ENCODE results near the gene ST7.

The ST7 gene

DNA sequence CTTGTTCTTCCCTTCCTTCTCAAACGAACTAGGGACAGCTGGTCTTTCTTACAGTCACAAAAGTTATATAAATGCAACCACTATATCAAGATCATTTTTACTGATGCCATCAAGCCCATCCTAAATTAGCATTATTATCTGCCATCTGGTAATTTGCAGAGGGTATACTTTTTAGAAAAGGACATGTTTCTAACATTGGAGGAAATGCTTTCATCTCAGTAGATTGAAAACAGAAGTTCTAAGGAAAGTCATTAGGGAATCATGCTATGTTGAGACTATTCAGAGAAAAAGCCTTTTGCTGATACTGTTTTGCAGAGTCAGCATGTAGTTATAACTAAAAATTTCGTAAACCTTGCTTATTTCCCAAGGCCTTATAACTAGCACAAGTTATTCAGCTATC lies 222.9 kb downstream of the ST7 start:
- DNase-seq (ENCODE audit: low read depth, low spot score) = peak; percentile 70
- TF ChIP-seq POLR2AphosphoS5 (IDR thresholded peaks at IDR 0.05; ENCODE audit: borderline replicate concordance, low read depth, low read length) = no peak
- peak overlapping the region; percentile 76 for H3K27ac ChIP-seq
- H3K4me3 ChIP-seq = 0 out of 2 replicates have a peak overlapping the region, but pooled peaks have one; percentile 11
- peaks cover 4% of the 10 kb centered on the region; the same call in 1 of the 2 replicates for H3K36me3 ChIP-seq (ENCODE audit: insufficient read depth, low read length)
- no peaks in the 10 kb centered on the region for H3K9me3 ChIP-seq (ENCODE audit: low read depth, low read length)
- no peak overlapping the region for H3K9ac ChIP-seq (ENCODE audit: insufficient read length)

DNA sequence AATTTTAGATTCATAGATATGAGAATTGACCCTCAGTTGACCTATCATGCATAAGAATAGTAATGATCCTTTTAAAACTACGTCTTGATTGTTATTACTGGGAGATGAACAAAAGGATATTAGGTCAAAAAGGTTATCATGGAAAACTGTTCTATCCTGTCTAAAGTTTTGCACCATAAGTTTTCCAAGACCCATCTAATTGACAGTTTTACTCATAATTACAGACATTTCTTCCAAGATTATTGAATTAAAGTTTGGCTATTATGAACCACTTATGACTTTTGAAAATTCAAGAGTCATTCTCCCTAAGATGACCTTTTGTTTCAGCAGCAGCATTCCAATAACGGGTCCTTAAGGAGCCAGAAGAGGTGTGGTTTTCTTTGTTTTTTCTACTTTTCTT lies 225.3 kb downstream of the ST7 start:
- Histone ChIP-seq H3K27ac (no peak overlapping the region), H3K9me3 (ENCODE audit: low read depth, low read length) (no peaks in the 10 kb centered on the region), H3K4me3 (no peak overlapping the region), H3K9ac (ENCODE audit: insufficient read length) (no peak overlapping the region), H3K36me3 (ENCODE audit: insufficient read depth, low read length) (no peaks in the 10 kb centered on the region)
- TF ChIP-seq FOXP2 (optimal IDR thresholded peaks at IDR 0.05; ENCODE audit: control extremely low read depth, extremely low read length, insufficient read depth) (no peak), EZH2 (IDR thresholded peaks at IDR 0.05) (no peak), POLR2AphosphoS5 (IDR thresholded peaks at IDR 0.05; ENCODE audit: borderline replicate concordance, low read depth, low read length) (no peak)
- no peak for DNase-seq (ENCODE audit: low read depth, low spot score)

DNA sequence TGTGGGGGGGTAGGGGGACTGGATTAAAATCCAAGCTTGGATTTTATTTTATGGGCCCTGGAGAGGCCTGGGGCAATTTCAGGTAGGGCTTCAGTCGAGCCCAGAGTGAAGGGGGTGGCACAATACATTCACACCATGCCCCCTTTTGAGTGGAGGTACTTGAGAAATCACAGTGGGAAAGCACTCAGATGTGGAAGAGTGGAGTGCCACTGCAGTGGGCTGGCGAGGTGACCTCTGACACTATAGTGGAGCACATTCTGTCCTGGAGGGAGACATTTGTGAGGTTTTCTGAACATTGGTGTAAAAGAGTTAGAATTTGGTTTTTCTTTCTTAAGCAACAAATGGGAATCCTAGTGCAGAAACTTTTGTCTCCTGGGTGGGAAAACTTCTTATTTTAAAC lies 226.4 kb downstream of the ST7 start:
- H3K36me3 ChIP-seq (ENCODE audit: insufficient read depth, low read length) = no peaks in the 10 kb centered on the region

DNA sequence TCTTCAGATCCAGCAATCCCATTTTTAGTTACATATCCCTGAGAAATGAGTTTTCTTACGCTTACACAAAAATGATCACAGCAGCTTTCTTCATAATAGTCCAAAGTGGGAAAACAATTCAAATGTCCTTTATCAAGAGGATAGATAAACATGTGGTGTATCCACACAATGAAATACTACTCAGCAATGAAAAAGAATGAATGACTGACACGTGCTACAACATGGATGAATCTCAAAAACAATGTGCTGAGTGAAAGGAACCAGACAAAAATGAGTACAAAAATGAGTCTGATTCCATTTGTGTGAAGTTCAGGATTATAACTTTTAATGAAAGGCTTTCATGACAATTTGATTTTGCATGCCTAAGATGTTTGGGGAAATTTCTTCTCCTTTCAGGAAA lies 230.4 kb downstream of the ST7 start:
- Histone ChIP-seq H3K36me3 (ENCODE audit: insufficient read depth, low read length) (no peaks in the 10 kb centered on the region), H3K9ac (ENCODE audit: insufficient read length) (no peak overlapping the region), H3K27ac (no peak overlapping the region), H3K9me3 (ENCODE audit: low read depth, low read length) (no peaks in the 10 kb centered on the region), H3K4me3 (no peak overlapping the region)
- DNase-seq (ENCODE audit: low read depth, low spot score) = no peak
- no peak for TF ChIP-seq EZH2 (IDR thresholded peaks at IDR 0.05)
- TF ChIP-seq FOXP2 (optimal IDR thresholded peaks at IDR 0.05; ENCODE audit: control extremely low read depth, extremely low read length, insufficient read depth) = no peak
- no peak for TF ChIP-seq POLR2AphosphoS5 (IDR thresholded peaks at IDR 0.05; ENCODE audit: borderline replicate concordance, low read depth, low read length)

More for the DNA sequence above, 226.4 kb downstream of the ST7 start:
- no peak for DNase-seq (ENCODE audit: low read depth, low spot score)
- no peaks in the 10 kb centered on the region for H3K9me3 ChIP-seq (ENCODE audit: low read depth, low read length)
- H3K4me3 ChIP-seq = no peak overlapping the region
- no peak for TF ChIP-seq POLR2AphosphoS5 (IDR thresholded peaks at IDR 0.05; ENCODE audit: borderline replicate concordance, low read depth, low read length)
- no peak for TF ChIP-seq EZH2 (IDR thresholded peaks at IDR 0.05)
- no peak for TF ChIP-seq FOXP2 (optimal IDR thresholded peaks at IDR 0.05; ENCODE audit: control extremely low read depth, extremely low read length, insufficient read depth)
- H3K27ac ChIP-seq = no peak overlapping the region
- H3K9ac ChIP-seq (ENCODE audit: insufficient read length) = no peak overlapping the region

DNA sequence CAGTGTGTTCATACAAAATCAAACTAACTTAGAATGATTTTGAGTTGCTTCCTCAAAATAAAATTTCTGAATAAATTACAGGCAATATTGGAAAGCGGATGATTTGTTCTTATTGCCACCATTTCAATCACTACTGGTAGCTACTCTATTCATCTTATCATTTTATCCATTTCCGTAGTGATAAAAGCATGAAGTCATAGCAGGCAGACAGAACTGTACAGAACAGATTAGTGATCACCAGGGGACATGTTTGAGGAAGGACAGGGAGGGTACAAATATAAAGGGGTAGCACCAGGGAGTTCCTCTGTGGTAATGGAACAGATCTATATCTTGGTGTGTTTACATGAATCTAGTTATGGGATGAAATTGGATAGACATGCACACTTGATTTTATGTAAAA lies 231.1 kb downstream of the ST7 start:
- TF ChIP-seq POLR2AphosphoS5 (IDR thresholded peaks at IDR 0.05; ENCODE audit: borderline replicate concordance, low read depth, low read length) = no peak
- TF ChIP-seq EZH2 (IDR thresholded peaks at IDR 0.05) = no peak
- TF ChIP-seq FOXP2 (optimal IDR thresholded peaks at IDR 0.05; ENCODE audit: control extremely low read depth, extremely low read length, insufficient read depth) = no peak
- DNase-seq (ENCODE audit: low read depth, low spot score) = peak; percentile 85
- no peak overlapping the region for H3K4me3 ChIP-seq
- H3K9ac ChIP-seq (ENCODE audit: insufficient read length) = no peak overlapping the region
- no peaks in the 10 kb centered on the region for H3K9me3 ChIP-seq (ENCODE audit: low read depth, low read length)
- H3K27ac ChIP-seq = no peak overlapping the region
- H3K36me3 ChIP-seq (ENCODE audit: insufficient read depth, low read length) = peaks cover under 1% of the 10 kb centered on the region; the same call in 1 of the 2 replicates

DNA sequence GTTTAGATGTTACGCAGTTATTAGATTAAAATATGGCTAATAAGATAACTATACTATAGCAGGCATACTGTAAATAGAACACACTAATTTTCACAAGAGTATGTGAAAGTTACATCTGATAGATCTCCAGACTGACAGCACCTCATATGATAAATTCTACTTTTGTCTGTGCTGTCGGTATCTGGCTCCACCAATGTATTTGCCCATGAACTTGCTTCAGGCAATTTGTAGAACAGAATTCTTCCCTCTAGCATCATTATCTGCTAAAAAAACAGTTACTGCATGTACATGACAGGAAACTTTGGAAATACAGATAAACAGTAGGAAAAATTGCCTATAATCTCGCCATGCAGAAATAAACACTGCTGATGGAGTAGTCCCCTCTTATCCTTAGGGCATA lies 231.8 kb downstream of the ST7 start:
- Histone ChIP-seq H3K36me3 (ENCODE audit: insufficient read depth, low read length) (peaks cover 6% of the 10 kb centered on the region; the same call in 1 of the 2 replicates), H3K9ac (ENCODE audit: insufficient read length) (no peak overlapping the region), H3K4me3 (no peak overlapping the region), H3K9me3 (ENCODE audit: low read depth, low read length) (no peaks in the 10 kb centered on the region), H3K27ac (no peak overlapping the region)
- TF ChIP-seq POLR2AphosphoS5 (IDR thresholded peaks at IDR 0.05; ENCODE audit: borderline replicate concordance, low read depth, low read length) (no peak), EZH2 (IDR thresholded peaks at IDR 0.05) (no peak), FOXP2 (optimal IDR thresholded peaks at IDR 0.05; ENCODE audit: control extremely low read depth, extremely low read length, insufficient read depth) (no peak)
- DNase-seq (ENCODE audit: low read depth, low spot score) = no peak

DNA sequence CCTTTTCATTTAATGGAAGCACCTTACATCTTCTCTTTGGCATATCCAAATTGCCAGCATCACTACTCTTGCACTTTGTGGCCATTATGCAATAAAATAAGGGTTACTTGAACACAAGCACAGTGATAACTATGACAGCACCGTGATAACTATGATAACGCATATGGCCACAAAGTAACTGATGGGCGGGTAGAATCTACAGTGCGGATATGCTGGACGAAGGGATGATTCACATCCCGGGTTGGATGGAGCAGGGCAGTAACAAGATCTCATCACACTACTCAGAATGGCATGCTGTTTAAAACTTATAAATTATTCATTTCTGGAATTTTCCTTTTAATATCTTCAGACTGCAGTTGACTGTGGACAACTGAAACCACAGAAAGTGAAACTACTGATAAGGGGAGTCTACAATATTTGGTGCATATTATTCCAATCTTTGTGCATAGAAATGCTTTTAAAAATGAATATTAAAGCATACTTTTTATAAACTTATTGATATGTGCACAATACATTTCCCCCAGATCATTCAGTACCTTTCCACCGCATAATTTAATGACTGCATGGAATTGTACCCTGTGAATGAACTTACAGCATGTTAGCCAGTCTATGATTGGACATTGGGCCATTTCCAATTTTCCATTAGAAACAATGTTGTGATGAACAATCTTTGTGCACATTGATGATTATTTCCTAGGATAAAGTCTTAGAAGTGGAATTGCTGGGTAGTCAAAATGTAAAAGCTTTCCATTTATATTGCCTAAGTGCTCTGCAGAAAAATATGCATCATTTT lies 233.1 kb downstream of the ST7 start:
- H3K9ac ChIP-seq (ENCODE audit: insufficient read length) = no peak overlapping the region
- H3K4me3 ChIP-seq = no peak overlapping the region

DNA sequence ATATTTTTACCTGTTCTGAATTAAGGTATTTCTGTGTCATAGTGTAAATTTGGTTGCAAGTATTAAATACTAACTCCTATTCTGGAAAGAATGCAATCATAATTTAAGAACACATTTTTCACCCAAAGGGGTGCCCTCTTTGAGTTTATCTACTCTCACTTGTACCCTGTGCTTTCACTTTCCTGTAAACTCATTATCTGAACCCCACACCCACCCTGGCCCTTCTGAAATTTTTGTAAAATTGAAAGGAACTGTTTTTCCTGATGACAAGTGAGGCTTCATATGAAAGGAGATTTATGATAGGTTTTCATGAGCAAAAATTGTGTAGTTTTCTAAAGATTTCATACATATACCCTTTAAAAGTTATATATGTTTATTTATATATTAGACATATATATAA lies 235.1 kb downstream of the ST7 start:
- DNase-seq (ENCODE audit: low read depth, low spot score) = no peak
- TF ChIP-seq POLR2AphosphoS5 (IDR thresholded peaks at IDR 0.05; ENCODE audit: borderline replicate concordance, low read depth, low read length) (no peak), EZH2 (IDR thresholded peaks at IDR 0.05) (no peak)
- H3K36me3 ChIP-seq (ENCODE audit: insufficient read depth, low read length) = peaks cover 6% of the 10 kb centered on the region; the same call in 1 of the 2 replicates
- no peak overlapping the region for H3K9ac ChIP-seq (ENCODE audit: insufficient read length)
- H3K4me3 ChIP-seq = no peak overlapping the region
- no peak overlapping the region for H3K27ac ChIP-seq
- no peaks in the 10 kb centered on the region for H3K9me3 ChIP-seq (ENCODE audit: low read depth, low read length)

More for the DNA sequence above, 233.1 kb downstream of the ST7 start:
- Histone ChIP-seq H3K9me3 (ENCODE audit: low read depth, low read length) (no peaks in the 10 kb centered on the region), H3K36me3 (ENCODE audit: insufficient read depth, low read length) (peaks cover 6% of the 10 kb centered on the region; the same call in 1 of the 2 replicates), H3K27ac (no peak overlapping the region)
- no peak for TF ChIP-seq FOXP2 (optimal IDR thresholded peaks at IDR 0.05; ENCODE audit: control extremely low read depth, extremely low read length, insufficient read depth)
- TF ChIP-seq POLR2AphosphoS5 (IDR thresholded peaks at IDR 0.05; ENCODE audit: borderline replicate concordance, low read depth, low read length) = no peak
- no peak for TF ChIP-seq EZH2 (IDR thresholded peaks at IDR 0.05)
- DNase-seq (ENCODE audit: low read depth, low spot score) = no peak

Measured in SK-N-MC (cell line).